AG08396 (cell line): ENCODE data around the gene PLCD1.
"Not testable (repeated sequence)": the region's sequence is repeated elsewhere in the genome, so short reads cannot be mapped to it uniquely, and the experiment has no call there.

Experiments
- DNase-seq: peaks from one replicate; pipeline ENCODE4 v3.0.0; 2012; ENCODE audit warnings: low spot score, mixed read lengths

Gene PLCD1

GRCh38 chr3:38000242-38000916 lies 29.1 kb downstream of the PLCD1 start:
- DNase-seq: no peak

DNA sequence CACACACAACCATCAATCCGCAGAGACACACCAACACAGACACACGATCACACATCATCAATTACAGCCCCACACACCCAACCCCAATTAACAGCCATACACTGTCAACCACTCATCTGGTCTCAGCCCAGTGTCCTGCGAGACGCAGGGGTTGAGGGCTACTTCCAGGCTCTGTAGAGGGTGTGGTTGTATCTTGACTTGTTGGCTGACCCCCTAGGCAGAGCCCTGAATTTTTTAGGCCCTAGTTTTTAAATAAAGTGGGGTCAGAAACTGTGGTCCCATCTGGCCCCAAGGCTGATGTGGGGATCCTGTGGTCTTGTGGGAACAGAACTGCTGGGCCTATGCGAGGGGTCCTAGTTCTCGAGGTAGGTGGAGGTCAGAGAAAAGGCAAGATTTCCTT lies 29.6 kb downstream of the PLCD1 start:
- DNase-seq: no peak

- DNase-seq: no peak
Observed at GRCh38 chr3:37997791-37998370, 31.6 kb downstream of the PLCD1 start.

GRCh38 chr3:37997342-37997741 lies 32.1 kb downstream of the PLCD1 start:
- no peak for DNase-seq

GRCh38 chr3:37996785-37997301 lies 32.6 kb downstream of the PLCD1 start:
- peak; percentile 84 for DNase-seq

DNA sequence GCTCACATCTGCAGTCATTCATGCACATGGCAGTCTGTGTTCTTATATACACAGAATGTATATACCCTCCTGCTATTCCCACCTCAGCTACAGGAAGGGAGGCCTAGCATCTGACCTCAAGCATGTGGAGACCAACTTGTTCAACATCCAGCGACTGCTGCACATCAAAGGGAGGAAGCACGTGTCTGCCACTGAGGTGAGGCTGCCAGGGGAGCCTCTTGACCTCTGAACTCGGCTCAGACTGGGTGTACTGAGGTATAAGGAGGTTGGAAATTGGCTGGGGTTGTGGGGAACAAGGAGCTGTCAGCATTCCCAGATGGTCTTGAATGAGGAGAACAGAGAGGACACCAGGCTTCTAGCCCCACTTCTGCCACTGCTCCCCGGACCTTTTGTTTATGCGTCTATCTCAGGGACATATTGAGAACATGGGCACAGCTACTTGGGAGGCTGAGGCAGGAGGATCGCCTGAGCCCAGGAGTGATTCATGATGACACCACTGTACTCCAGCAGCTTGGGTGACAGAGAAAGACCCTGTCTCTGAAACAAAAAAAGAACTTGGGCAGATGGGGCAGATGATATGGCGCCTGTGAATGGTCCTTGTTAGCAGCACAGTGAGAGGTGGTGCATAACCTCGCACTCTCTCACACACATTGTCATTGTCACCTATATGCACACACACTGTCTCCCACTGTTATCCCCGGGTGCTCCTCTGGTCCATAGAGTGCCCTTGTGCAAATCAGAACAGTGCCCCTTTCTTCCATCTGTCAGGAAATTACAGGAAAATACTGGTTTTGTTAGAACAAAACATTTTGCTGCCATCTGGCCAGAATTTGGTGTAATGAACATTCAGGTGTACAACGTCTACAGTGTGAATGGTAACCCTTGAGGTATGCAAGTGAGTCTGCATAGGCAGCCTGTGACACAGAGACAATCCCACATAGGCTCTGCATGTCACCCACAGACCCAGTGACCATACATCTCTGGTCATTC lies 33.5 kb downstream of the PLCD1 start:
- DNase-seq: no peak

- DNase-seq: no peak
Observed at GRCh38 chr3:37994639-37994972, 34.8 kb downstream of the PLCD1 start.

GRCh38 chr3:37993820-37994638 lies 35.4 kb downstream of the PLCD1 start:
- peak; percentile 82 for DNase-seq

GRCh38 chr3:37993460-37993819 lies 36.0 kb downstream of the PLCD1 start:
- DNase-seq: no peak

GRCh38 chr3:37993067-37993455 lies 36.4 kb downstream of the PLCD1 start:
- DNase-seq: no peak

DNA sequence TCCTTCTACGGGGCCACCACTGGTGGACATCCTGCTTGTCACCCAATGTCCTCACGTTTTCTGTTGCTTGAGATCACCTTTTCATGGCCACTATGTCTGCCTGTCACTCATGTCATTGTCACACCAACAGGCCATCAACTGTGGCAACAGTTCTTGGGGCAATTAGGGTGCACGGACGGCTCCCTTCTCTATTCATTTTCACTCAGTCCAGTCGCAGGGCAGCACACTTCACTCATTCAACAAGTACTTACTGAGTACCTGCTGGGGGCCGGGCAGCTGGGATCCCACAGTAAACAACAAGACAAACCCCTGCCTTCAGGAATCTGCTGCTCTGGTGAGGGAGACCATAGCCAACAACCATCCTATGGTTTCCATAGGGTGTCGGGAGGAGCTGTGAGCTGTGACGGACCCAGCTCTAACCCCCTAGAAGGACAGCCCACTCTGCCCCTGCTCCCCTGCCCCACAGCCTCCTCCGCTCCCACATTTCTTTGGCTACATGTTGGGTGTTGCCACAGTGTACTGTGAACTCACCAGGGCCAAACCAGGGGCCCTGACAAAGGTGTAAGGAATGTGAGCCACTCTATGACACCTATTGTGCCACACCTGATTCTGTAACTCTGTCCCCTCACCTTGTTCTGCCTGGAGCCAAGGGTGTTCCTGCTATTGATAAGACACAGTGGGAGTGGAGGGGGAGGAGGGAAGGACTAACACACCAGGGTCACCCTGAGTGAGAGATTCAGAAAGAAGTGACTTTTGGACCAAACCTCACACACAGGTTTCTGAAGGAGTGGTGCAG lies 37.0 kb downstream of the PLCD1 start:
- no peak for DNase-seq

- DNase-seq: no peak
Observed at GRCh38 chr3:37991823-37992222, 37.6 kb downstream of the PLCD1 start.

DNA sequence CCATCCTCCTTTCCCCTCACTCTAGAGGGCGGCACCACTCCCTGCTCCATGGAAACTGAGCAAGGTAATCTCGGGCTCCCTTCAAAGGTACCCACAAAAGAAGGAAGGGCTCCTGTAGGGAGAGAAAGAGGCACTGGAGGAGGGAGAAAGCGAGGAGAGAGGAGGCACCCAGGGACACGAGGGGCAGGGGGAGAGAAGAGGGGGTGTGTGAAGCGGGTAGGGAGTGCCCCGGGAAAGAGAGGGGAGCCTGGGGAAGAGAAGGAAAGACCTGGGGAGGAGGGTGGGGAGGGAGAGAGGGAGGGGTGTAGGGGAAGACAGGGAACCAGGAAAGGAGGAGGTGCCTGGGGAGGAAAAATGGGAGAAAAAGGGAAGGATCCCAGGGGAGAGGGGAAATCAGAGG lies 38.3 kb downstream of the PLCD1 start:
- DNase-seq: no peak

DNA sequence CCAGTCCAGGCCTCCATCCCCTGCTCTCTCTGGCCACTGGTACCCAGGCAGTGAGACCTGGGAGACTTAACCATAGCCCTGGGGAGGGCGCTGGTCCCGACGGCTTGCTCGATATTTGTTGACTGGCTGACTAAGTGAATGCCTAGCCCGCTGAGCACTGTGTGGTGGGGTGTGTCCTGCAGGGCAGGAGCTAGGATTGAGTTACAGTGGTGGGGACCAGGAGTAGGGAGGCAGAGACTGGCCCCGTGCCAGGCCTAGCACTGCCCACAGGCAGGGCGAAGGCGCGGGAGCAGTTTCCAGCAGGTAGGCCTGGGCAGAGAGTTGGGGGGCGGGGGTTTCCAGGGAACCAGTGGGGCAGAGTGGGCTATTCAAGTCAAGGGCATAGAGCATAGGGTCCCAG lies 38.9 kb downstream of the PLCD1 start, which contains the start of gene VILL:
Gene VILL, plus strand, starts transcription at position 260 of the 400 bp plus-strand sequence. CDS start 2,887 bp downstream, outside the sequence.
- no peak for DNase-seq

GRCh38 chr3:37989821-37990480 lies 39.5 kb downstream of the PLCD1 start:
- DNase-seq: no peak

- DNase-seq: no peak
Observed at GRCh38 chr3:37988931-37989525, 40.4 kb downstream of the PLCD1 start.

GRCh38 chr3:37988376-37988775 lies 41.1 kb downstream of the PLCD1 start:
- DNase-seq: not testable (repeated sequence)

GRCh38 chr3:37987751-37988179 lies 41.7 kb downstream of the PLCD1 start:
- DNase-seq: no peak

- no peak for DNase-seq
Observed at GRCh38 chr3:37987315-37987697, 42.1 kb downstream of the PLCD1 start.
